ENCODE measurements around the gene SMCO4.

Gene SMCO4

DNA sequence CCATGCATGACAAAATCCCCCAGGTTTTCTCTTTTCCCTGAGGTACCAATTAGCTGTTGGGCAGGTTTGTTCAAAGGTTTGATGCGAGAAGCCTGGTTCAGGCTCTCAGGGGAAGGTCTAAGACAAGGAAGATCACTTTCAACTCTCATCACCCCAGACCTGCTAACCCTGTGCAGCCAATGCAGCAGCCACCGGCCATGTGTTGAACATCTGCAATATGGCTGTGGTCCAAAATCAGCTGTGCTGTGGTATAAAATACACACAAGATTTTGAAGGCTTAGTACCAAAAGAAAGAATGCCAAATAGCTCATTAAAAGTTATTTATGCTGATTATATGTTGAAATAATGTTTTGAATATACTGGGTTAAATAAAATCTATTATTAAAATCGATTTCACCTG lies 58.5 kb downstream of the SMCO4 start:
- Histone ChIP-seq H3K36me3 (ENCODE audit: control insufficient read depth, insufficient read depth, low read length) (peaks cover 1% of the 10 kb centered on the region; the same call in 1 of the 2 replicates), H3K4me3 (replicated peaks; ENCODE audit: low read depth, low read length) (no peak overlapping the region), H3K27me3 (replicated peaks; ENCODE audit: control insufficient read depth, insufficient read depth, low read length) (no peaks in the 10 kb centered on the region)
- no peak for DNase-seq (ENCODE audit: extremely low read depth, insufficient read length)
- TF ChIP-seq, protein P1, sequence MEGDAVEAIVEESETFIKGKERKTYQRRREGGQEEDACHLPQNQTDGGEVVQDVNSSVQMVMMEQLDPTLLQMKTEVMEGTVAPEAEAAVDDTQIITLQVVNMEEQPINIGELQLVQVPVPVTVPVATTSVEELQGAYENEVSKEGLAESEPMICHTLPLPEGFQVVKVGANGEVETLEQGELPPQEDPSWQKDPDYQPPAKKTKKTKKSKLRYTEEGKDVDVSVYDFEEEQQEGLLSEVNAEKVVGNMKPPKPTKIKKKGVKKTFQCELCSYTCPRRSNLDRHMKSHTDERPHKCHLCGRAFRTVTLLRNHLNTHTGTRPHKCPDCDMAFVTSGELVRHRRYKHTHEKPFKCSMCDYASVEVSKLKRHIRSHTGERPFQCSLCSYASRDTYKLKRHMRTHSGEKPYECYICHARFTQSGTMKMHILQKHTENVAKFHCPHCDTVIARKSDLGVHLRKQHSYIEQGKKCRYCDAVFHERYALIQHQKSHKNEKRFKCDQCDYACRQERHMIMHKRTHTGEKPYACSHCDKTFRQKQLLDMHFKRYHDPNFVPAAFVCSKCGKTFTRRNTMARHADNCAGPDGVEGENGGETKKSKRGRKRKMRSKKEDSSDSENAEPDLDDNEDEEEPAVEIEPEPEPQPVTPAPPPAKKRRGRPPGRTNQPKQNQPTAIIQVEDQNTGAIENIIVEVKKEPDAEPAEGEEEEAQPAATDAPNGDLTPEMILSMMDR (IDR thresholded peaks at IDR 0.05; ENCODE audit: insufficient read depth, low read length, poor library complexity, severe bottlenecking), result no peak

DNA sequence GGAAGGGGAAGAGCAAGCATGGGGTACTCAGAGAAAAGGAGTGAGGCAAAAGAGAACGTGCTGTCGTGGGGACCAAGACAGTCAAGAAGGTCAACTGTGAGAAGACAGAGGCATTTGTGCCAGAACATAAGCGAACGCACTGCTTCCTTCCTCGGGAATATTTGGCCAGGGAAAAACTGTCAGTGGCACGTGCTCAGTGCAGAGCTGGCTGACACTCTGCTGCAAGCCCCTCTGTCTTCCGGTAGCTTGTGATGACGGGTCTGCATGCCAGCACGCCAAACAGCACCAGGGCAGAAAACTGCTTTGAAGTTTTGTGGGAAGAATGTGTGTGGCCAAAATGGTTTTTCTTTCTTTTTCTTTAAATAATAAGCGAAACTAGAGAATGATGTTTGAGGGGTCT lies 60.6 kb downstream of the SMCO4 start:
- DNase-seq (ENCODE audit: extremely low read depth, insufficient read length), result no peak
- no peaks in the 10 kb centered on the region; the same call in 1 of the 2 replicates for H3K36me3 ChIP-seq (ENCODE audit: control insufficient read depth, insufficient read depth, low read length)
- H3K27me3 ChIP-seq (replicated peaks; ENCODE audit: control insufficient read depth, insufficient read depth, low read length), result no peaks in the 10 kb centered on the region
- H3K4me3 ChIP-seq (replicated peaks; ENCODE audit: low read depth, low read length), result no peak overlapping the region
- TF ChIP-seq, protein P1 (IDR thresholded peaks at IDR 0.05; ENCODE audit: insufficient read depth, low read length, poor library complexity, severe bottlenecking), result no peak

DNA sequence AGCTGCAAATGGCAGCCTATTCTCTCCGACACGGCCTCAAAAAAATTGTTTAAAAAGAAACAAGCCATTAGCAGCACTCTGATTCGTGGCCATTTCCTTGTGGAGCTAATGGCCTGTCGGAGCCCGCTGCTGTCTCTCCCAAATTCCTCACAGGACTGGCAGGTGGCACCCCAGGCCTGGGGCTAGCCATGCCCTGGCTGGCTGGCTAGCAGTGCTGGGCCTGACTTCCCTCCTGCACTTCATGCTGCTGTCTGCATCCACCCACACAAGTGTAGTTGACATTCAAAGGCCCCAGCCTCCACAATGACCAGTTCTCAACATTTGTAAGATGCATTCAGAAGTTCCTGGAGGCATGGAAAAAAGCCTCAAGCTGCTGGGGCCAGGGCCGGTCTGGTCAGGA lies 61.5 kb downstream of the SMCO4 start:
- no peaks in the 10 kb centered on the region; the same call in 1 of the 2 replicates for H3K36me3 ChIP-seq (ENCODE audit: control insufficient read depth, insufficient read depth, low read length)
- DNase-seq (ENCODE audit: extremely low read depth, insufficient read length), result no peak
- TF ChIP-seq, protein P1 (IDR thresholded peaks at IDR 0.05; ENCODE audit: insufficient read depth, low read length, poor library complexity, severe bottlenecking), result no peak
- no peak overlapping the region for H3K4me3 ChIP-seq (replicated peaks; ENCODE audit: low read depth, low read length)
- H3K27me3 ChIP-seq (replicated peaks; ENCODE audit: control insufficient read depth, insufficient read depth, low read length), result no peaks in the 10 kb centered on the region

DNA sequence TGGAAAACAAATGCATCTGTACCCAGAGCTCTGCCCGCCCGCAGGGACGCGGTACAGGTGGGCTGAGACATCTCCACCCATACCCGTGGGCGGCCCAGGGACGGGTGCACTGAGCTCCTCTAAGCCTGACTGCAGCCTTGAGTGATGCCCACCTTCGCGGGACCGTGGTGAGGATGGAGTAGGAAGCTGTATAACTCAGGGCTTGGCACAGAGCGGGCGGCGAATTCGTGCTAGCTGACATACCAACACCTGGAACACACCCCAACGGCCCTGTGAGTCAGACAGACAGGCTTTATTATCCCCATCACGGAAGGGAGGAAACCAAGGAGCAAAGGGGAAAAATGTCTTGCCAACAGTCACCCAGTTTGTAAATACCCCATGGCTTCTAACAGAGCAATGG lies 61.9 kb downstream of the SMCO4 start:
- Histone ChIP-seq H3K36me3 (ENCODE audit: control insufficient read depth, insufficient read depth, low read length) (no peaks in the 10 kb centered on the region; the same call in 1 of the 2 replicates), H3K4me3 (replicated peaks; ENCODE audit: low read depth, low read length) (no peak overlapping the region), H3K27me3 (replicated peaks; ENCODE audit: control insufficient read depth, insufficient read depth, low read length) (no peaks in the 10 kb centered on the region)
- TF ChIP-seq, protein P1 (IDR thresholded peaks at IDR 0.05; ENCODE audit: insufficient read depth, low read length, poor library complexity, severe bottlenecking), result no peak
- DNase-seq (ENCODE audit: extremely low read depth, insufficient read length), result no peak

DNA sequence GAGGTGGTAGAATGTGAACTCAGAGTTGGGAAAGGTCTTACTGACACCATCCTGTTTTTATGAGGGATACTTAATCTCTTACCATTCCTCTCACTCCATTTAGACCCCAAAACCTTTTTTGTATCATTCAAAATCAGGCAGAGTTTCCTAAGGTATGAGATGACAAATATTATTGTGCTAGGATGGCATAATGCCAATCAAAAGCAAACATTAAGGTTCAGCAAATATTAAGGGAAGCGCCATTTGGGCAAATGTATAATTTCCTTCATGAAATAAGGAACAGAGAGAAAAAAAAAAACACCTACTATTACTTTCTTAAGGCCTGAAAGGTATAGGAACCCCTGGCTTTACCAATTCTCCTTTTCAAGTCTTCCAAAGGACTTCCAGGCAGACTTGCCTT lies 62.4 kb downstream of the SMCO4 start:
- Histone ChIP-seq H3K4me3 (replicated peaks; ENCODE audit: low read depth, low read length) (no peak overlapping the region), H3K36me3 (ENCODE audit: control insufficient read depth, insufficient read depth, low read length) (no peaks in the 10 kb centered on the region; the same call in 1 of the 2 replicates), H3K27me3 (replicated peaks; ENCODE audit: control insufficient read depth, insufficient read depth, low read length) (no peaks in the 10 kb centered on the region)
- TF ChIP-seq, protein P1 (IDR thresholded peaks at IDR 0.05; ENCODE audit: insufficient read depth, low read length, poor library complexity, severe bottlenecking), result no peak
- DNase-seq (ENCODE audit: extremely low read depth, insufficient read length), result no peak

DNA sequence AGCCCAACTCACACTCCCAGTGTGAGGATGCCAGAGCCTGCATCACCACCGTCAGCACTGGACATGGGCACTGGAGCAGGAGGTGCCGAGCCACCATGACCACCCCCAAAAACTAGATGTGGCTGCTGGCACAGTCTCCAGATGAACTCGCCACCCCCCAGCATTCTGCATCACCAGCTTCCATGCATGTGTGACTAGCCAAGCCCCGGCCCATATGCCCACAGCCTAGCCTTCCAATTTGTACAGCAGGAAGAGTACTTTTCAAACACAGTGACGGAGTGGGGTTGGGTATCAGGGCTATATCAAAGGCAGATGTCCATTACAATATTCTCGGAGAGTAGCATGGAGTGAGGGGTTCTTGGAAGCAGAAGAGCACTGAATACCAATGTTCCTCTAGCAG lies 62.9 kb downstream of the SMCO4 start:
- no peaks in the 10 kb centered on the region; the same call in 1 of the 2 replicates for H3K36me3 ChIP-seq (ENCODE audit: control insufficient read depth, insufficient read depth, low read length)
- no peaks in the 10 kb centered on the region for H3K27me3 ChIP-seq (replicated peaks; ENCODE audit: control insufficient read depth, insufficient read depth, low read length)
- no peak overlapping the region for H3K4me3 ChIP-seq (replicated peaks; ENCODE audit: low read depth, low read length)
- DNase-seq (ENCODE audit: extremely low read depth, insufficient read length), result no peak
- TF ChIP-seq, protein P1 (IDR thresholded peaks at IDR 0.05; ENCODE audit: insufficient read depth, low read length, poor library complexity, severe bottlenecking), result no peak

Data from GM06990 (cell line).